Endothelial cell of umbilical vein (primary cell): Measurements from ENCODE around the gene PASK. TPM values are rescaled to one million over a fixed set of nuclear protein-coding genes. Genes with fewer than 3 reads are reported as not detected.

Experiments
- BruUV-seq: library from RNA; stranded (reverse); fragments of 400-500 nt; replicated peaks from 2 replicates; lab custom pipeline; 2021; lab: Mats Ljungman, UMichigan
- CTCF ChIA-PET: fragments of 300-600, 350-600 bp; sonication (Branson Sonifier 250); formaldehyde crosslinking; loops from one replicate; lab custom pipeline; 2021; ENCODE audit warnings: antibody characterized with exemption, inconsistent platforms; lab: Charles Lee
- POLR2A ChIA-PET: fragments of 300-600, 350-600 bp; sonication (Branson Sonifier 250); formaldehyde crosslinking; loops from one replicate; lab custom pipeline; 2021; ENCODE audit warnings: antibody characterized with exemption, inconsistent platforms; lab: Charles Lee
- DNase-seq: peaks from one replicate; pipeline ENCODE4 v3.0.0-alpha.2; 2011; ENCODE audit warnings: low read depth, low spot score
- FAIRE-seq: peaks from 2 replicates; lab custom pipeline; 2011; peaks lifted over from hg19 to GRCh38; lab: Jason Lieb, UNC
- H2AFZ ChIP-seq: 2 replicates; pipeline ENCODE4 v1.6.0; 2012; ENCODE audit warnings: low read depth, low read length, control low read depth, inconsistent platforms
- H3K27ac ChIP-seq: 2 replicates; pipeline ENCODE4 v1.5.1; 2011; ENCODE audit warnings: low read depth, mild to moderate bottlenecking, control low read depth, low read length, moderate library complexity; ENCODE audit not compliant: insufficient read depth
- H3K27me3 ChIP-seq, 2 experiments: 2 replicates each; pipeline versions ENCODE4 v1.6.0 to v1.6.1; 2011; ENCODE audit warnings: low read length in 2 of 2, mixed read lengths in 1 of 2; ENCODE audit not compliant: control insufficient read depth in 2 of 2, insufficient read depth in 2 of 2
- H3K36me3 ChIP-seq, 2 experiments: 2 replicates in 1 of 2; 3 replicates in 1 of 2; pipeline ENCODE4 v1.5.1; 2011; ENCODE audit warnings: low read length in 2 of 2, mild to moderate bottlenecking in 1 of 2, moderate library complexity in 1 of 2; ENCODE audit not compliant: control insufficient read depth in 2 of 2, insufficient read depth in 2 of 2; ENCODE audit errors: extremely low read depth in 1 of 2
- H3K4me1 ChIP-seq: 3 replicates; pipeline ENCODE4 v1.5.1; 2011; ENCODE audit warnings: mild to moderate bottlenecking, low read length; ENCODE audit not compliant: control insufficient read depth, insufficient read depth; ENCODE audit errors: extremely low read depth
- H3K4me2 ChIP-seq: 2 replicates; pipeline ENCODE4 v1.6.1; 2011; ENCODE audit warnings: low read length, control low read depth, mixed read lengths; ENCODE audit not compliant: insufficient read depth
- H3K4me3 ChIP-seq, 3 experiments: fragments of 200-600 bp in 1 of 3; sonication (generic), shearing (Covaris generic) in 1 of 3; replicated peaks in 1 of 3; 2 replicates each; pipeline ENCODE4 v1.5.1; 2011 to 2016; ENCODE audit warnings: control low read depth in 3 of 3, low read length in 3 of 3, mild to moderate bottlenecking in 2 of 3, inconsistent platforms in 1 of 3, low read depth in 1 of 3, moderate library complexity in 1 of 3; ENCODE audit not compliant: insufficient read depth in 1 of 3
- H3K79me2 ChIP-seq: 2 replicates; pipeline ENCODE4 v1.6.0; 2012; ENCODE audit warnings: low read length, inconsistent platforms; ENCODE audit not compliant: control insufficient read depth, insufficient read depth
- H3K9ac ChIP-seq: replicated peaks from 2 replicates; pipeline ENCODE3; 2011; ENCODE audit warnings: low read length, control low read depth; ENCODE audit not compliant: insufficient read depth; ENCODE audit errors: extremely low read depth
- H3K9me1 ChIP-seq: replicated peaks from 3 replicates; pipeline ENCODE4 v1.6.0; 2011; ENCODE audit warnings: mild to moderate bottlenecking, low read length; ENCODE audit not compliant: control insufficient read depth, insufficient read depth; ENCODE audit errors: extremely low read depth
- H3K9me3 ChIP-seq: replicated peaks from 2 replicates; pipeline ENCODE4 v1.5.1; 2012; ENCODE audit warnings: low read length, inconsistent platforms; ENCODE audit not compliant: control insufficient read depth, insufficient read depth
- H4K20me1 ChIP-seq: replicated peaks from 2 replicates; pipeline ENCODE3; 2011; ENCODE audit warnings: mild to moderate bottlenecking, low read length; ENCODE audit not compliant: control insufficient read depth, insufficient read depth; ENCODE audit errors: extremely low read depth
- CTCF ChIP-seq, 2 donors: IDR thresholded peaks; 1 replicate in 1 of 2; 2 replicates in 1 of 2; pipeline ENCODE4 v1.5.1; 2011; ENCODE audit warnings: low read length in 2 of 2, mild to moderate bottlenecking in 2 of 2, moderate library complexity in 2 of 2, control low read depth in 1 of 2, inconsistent platforms in 1 of 2, low read depth in 1 of 2; ENCODE audit not compliant: insufficient read depth in 1 of 2; ENCODE audit errors: extremely low read depth in 1 of 2
- EZH2 ChIP-seq: IDR thresholded peaks from 2 replicates; pipeline ENCODE4 v1.6.1; 2012; ENCODE audit warnings: borderline replicate concordance, low read depth, mild to moderate bottlenecking, moderate library complexity, low read length, inconsistent platforms; ENCODE audit not compliant: severe bottlenecking
- FOS ChIP-seq: IDR thresholded peaks from 2 replicates; pipeline ENCODE4 v1.6.1; 2011; ENCODE audit warnings: mild to moderate bottlenecking, low read length, moderate library complexity, borderline replicate concordance; ENCODE audit not compliant: insufficient read depth
- GATA2 ChIP-seq: IDR thresholded peaks from 2 replicates; pipeline ENCODE4 v1.7.0; 2011; ENCODE audit warnings: low read depth, mild to moderate bottlenecking, moderate library complexity, mixed read lengths, low read length; ENCODE audit not compliant: insufficient read length, insufficient read depth
- JUN ChIP-seq: IDR thresholded peaks from 2 replicates; pipeline ENCODE4 v1.6.1; 2011; ENCODE audit warnings: borderline replicate concordance, low read depth; ENCODE audit not compliant: insufficient read length, insufficient read depth
- MAX ChIP-seq: IDR thresholded peaks from 2 replicates; pipeline ENCODE4 v1.6.1; 2011; ENCODE audit not compliant: insufficient read depth, insufficient read length
- MYC ChIP-seq: IDR thresholded peaks from one replicate; pipeline ENCODE4 v1.6.1; 2011; ENCODE audit warnings: mild to moderate bottlenecking, low read depth, low read length
- POLR2AphosphoS5 ChIP-seq: IDR thresholded peaks from 2 replicates; pipeline ENCODE4 v1.6.1; 2012; ENCODE audit warnings: low read depth, mild to moderate bottlenecking, control low read depth, low read length, moderate library complexity; ENCODE audit not compliant: insufficient read depth
- dilution Hi-C: fragments of 300-500 bp; cut with MboI; formaldehyde crosslinking; loops from one replicate; pipeline ENCODE4 v1.15.0; 2019; ENCODE audit warnings: low sequenced_read_pairs; ENCODE audit not compliant: extremely low pct_ligation_motif_present
- intact Hi-C: fragments of 100-400 bp; cut with micrococcal nuclease; formaldehyde crosslinking; loops from one replicate; pipeline ENCODE4 v1.10.0; 2022
- polyA plus RNA-seq, 4 experiments: library from polyadenylated mRNA; depleted of rRNA in 3 of 4; stranded (reverse) in 3 of 4; unstranded in 1 of 4; fragments of >200 nt; gene quantifications; 2 replicates each; pipeline versions ENCODE4 v1.2.1 to v1.2.3, GENCODE V29; 2011 to 2012; ENCODE audit warnings: missing spikeins in 1 of 4
- total RNA-seq: library from RNA; stranded (reverse); gene quantifications from 2 replicates; pipeline ENCODE4 v1.2.3, GENCODE V29; 2021

Gene PASK
- total and polyA plus RNA-seq, 2 donors (not counting 3 experiments of a cell fraction or from before 2014, with no cell fraction given): 5.7 to 17.3 TPM

DNA sequence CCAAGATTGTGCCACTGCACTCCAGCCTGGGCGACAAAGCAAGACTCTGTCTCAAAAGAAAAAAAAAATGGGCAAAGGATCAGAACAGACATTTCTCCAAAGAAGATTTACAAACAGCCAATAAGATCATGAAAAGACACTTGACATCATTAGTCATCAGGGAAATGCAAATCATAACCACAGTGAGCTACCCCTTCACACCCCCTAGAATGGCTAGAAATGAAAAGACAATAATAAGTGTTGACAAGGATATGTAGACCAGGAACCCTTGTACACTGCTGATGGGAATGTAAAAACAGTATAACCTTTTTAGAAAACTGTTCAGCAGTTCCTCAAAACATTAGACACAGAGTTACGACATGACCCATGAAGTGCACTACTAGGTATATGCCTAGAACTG lies 28.8 kb downstream of the PASK start:
- POLR2A ChIA-PET: no interaction called here

DNA sequence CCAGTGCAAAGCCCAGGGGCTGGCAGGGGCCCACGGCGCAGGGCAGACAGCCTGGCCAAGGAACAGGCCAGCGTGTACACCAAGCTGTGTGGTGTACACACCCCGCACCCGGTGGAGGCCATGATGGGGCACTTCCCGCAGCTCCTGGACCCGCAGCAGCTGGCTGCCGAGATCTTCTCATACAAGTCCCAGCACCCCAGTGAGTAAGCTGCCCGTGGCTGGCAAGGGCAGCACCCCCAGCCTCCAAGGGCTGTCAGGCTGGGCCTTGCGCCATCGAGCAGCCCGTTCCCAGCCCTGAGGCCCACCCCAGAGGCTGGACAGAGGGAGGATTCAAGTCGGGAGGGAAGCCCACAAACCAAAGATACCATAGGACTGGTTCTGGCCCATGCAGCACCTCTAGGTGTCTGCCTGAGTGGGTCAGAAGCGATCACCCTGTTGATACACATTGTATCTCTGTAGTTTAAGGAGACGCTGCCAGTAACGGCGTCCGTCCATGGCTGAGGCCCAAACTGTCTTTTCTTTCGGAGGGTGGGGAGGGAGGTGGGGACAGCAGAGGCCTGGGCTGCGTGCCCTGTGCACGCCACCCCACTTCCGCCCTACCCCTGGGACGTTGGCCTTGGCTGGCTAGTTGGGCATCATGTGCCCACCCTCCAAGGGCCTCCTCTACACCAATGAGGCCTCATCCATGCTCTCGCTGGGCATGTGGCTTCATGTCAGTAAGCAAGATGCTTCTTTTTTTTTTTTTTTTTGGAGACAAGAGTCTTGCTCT lies 30.4 kb downstream of the PASK start:
- CTCF ChIA-PET: no interaction called here
- Histone ChIP-seq H3K27ac (no peak overlapping the region), H3K27me3 (no peaks in the 10 kb centered on the region), H4K20me1 (no peaks in the 10 kb centered on the region), H3K79me2 (no peaks in the 10 kb centered on the region), H3K4me3 (no peak overlapping the region), H2AFZ (no peak overlapping the region), H3K9ac (no peak overlapping the region), H3K36me3 (peaks cover 0 to 2% of the 10 kb centered on the region in 2 experiments), H3K9me3 (no peaks in the 10 kb centered on the region), H3K4me2 (no peak overlapping the region), H3K4me1 (no peaks in the 10 kb centered on the region), H3K9me1 (no peaks in the 10 kb centered on the region)
- no TSS peak for BruUV-seq
- DNase-seq: no peak
- intact Hi-C loops (no loop called here), dilution Hi-C loops (no loop called here)
- TF ChIP-seq POLR2AphosphoS5 (no peak), JUN (no peak), FOS (no peak), CTCF (IDR thresholded peaks at IDR 0.05; ENCODE audit: extremely low read depth in 1 of 2, insufficient read depth in 1 of 2, low read depth in 1 of 2, low read length in 2 of 2) (no peak), MAX (no peak)
- no peak for FAIRE-seq
- POLR2A ChIA-PET: no interaction called here

More for the DNA sequence above, 28.8 kb downstream of the PASK start:
- Histone ChIP-seq H3K9ac (no peak overlapping the region), H3K79me2 (no peaks in the 10 kb centered on the region), H3K4me2 (no peak overlapping the region), H3K4me3 (no peak overlapping the region), H3K9me1 (no peaks in the 10 kb centered on the region), H3K27ac (no peak overlapping the region), H3K4me1 (no peaks in the 10 kb centered on the region), H4K20me1 (no peaks in the 10 kb centered on the region), H2AFZ (no peak overlapping the region), H3K36me3 (peaks cover 0 to 2% of the 10 kb centered on the region in 2 experiments), H3K27me3 (no peaks in the 10 kb centered on the region), H3K9me3 (no peaks in the 10 kb centered on the region)
- no TSS peak for BruUV-seq
- TF ChIP-seq GATA2 (no peak), POLR2AphosphoS5 (no peak), EZH2 (no peak), MYC (no peak)
- FAIRE-seq: no peak
- DNase-seq: no peak
- CTCF ChIA-PET: no interaction called here
- intact Hi-C loops: no loop called here
- dilution Hi-C loops: no loop called here
